Measurements from ENCODE around the gene NR2F2. TPM values are rescaled to one million over a fixed set of nuclear protein-coding genes. Genes with fewer than 3 reads are reported as not detected.

NR2F2 gene
- total and polyA plus RNA-seq, 2 donors: 28.0 to 66.2 TPM

DNA sequence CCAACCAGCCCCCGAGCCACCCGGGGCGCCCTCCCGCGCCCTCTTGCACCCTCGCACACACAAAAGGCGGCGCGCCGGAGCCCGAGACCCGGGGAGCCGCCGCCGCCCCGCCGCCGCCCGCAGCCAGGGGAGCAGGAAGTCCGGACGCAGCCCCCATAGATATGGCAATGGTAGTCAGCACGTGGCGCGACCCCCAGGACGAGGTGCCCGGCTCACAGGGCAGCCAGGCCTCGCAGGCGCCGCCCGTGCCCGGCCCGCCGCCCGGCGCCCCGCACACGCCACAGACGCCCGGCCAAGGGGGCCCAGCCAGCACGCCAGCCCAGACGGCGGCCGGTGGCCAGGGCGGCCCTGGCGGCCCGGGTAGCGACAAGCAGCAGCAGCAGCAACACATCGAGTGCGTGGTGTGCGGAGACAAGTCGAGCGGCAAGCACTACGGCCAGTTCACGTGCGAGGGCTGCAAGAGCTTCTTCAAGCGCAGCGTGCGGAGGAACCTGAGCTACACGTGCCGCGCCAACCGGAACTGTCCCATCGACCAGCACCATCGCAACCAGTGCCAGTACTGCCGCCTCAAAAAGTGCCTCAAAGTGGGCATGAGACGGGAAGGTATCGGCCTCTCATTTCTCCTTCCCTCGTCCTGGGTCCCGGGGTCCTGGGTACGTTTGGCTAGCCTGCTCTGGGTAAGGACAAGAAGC lies 1.6 kb downstream of the NR2F2 start:
- 1% methylated on average over 70 of the region's 70 CpGs for WGBS
- H3K27ac ChIP-seq (ENCODE audit: low read depth): peak overlapping the region; percentile 96
- no peak for DNase-seq (ENCODE audit: extremely low spot score)
- no peaks in the 10 kb centered on the region for H3K36me3 ChIP-seq (ENCODE audit: insufficient read depth)
- H3K4me3 ChIP-seq (ENCODE audit: low read depth, low read length): peak overlapping the region; percentile 97
- no peaks in the 10 kb centered on the region for H3K4me1 ChIP-seq (ENCODE audit: insufficient read depth)

DNA sequence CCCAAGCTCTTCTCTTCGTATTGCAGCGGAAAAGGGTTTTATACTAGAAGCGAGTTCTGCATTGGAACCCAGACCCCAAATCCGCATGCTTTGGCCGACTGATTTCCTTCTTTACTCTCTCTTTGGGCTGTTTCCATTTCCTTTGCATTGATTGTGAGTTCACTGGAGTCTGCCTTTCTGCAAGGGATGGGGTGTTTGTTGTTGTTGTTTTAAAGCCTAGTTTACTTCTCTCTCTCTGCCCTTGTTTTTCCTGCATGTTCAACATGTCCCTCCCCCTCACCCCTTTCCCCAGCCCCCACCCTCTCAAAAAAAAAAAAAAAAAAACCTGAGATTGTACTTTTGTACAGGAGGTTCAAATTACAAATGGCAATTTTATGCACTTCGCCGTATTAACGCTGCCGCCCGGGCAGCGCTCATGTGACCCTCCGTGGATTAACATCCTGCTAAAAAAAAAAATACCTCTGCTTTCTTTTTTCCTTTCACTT lies 2.2 kb downstream of the NR2F2 start:
- peak overlapping the region; percentile 97 for H3K4me3 ChIP-seq (ENCODE audit: low read depth, low read length)
- peak overlapping the region; percentile 96 for H3K27ac ChIP-seq (ENCODE audit: low read depth)
- DNase-seq (ENCODE audit: extremely low spot score): no peak
- 1% methylated on average over 12 of the region's 12 CpGs for WGBS
- no peaks in the 10 kb centered on the region for H3K36me3 ChIP-seq (ENCODE audit: insufficient read depth)
- H3K4me1 ChIP-seq (ENCODE audit: insufficient read depth): no peaks in the 10 kb centered on the region

GRCh38 chr15:96333131-96334016 lies 2.9 kb downstream of the NR2F2 start:
- WGBS: under 1% methylated on average over 67 of the region's 67 CpGs
- peak overlapping the region; percentile 91 for H3K27ac ChIP-seq (ENCODE audit: low read depth)
- H3K4me3 ChIP-seq (ENCODE audit: low read depth, low read length): peak overlapping the region; percentile 97
- H3K4me1 ChIP-seq (ENCODE audit: insufficient read depth): no peaks in the 10 kb centered on the region
- no peaks in the 10 kb centered on the region for H3K36me3 ChIP-seq (ENCODE audit: insufficient read depth)
- DNase-seq (ENCODE audit: extremely low spot score): no peak

- H3K4me1 ChIP-seq (ENCODE audit: insufficient read depth): no peaks in the 10 kb centered on the region
- WGBS: 8% methylated on average over 49 of the region's 49 CpGs
- no peak for DNase-seq (ENCODE audit: extremely low spot score)
- no peaks in the 10 kb centered on the region for H3K36me3 ChIP-seq (ENCODE audit: insufficient read depth)
- peak overlapping the region; percentile 97 for H3K4me3 ChIP-seq (ENCODE audit: low read depth, low read length)
- peak overlapping the region; percentile 91 for H3K27ac ChIP-seq (ENCODE audit: low read depth)
Measured at GRCh38 chr15:96334017-96334704, 3.7 kb downstream of the NR2F2 start.

DNA sequence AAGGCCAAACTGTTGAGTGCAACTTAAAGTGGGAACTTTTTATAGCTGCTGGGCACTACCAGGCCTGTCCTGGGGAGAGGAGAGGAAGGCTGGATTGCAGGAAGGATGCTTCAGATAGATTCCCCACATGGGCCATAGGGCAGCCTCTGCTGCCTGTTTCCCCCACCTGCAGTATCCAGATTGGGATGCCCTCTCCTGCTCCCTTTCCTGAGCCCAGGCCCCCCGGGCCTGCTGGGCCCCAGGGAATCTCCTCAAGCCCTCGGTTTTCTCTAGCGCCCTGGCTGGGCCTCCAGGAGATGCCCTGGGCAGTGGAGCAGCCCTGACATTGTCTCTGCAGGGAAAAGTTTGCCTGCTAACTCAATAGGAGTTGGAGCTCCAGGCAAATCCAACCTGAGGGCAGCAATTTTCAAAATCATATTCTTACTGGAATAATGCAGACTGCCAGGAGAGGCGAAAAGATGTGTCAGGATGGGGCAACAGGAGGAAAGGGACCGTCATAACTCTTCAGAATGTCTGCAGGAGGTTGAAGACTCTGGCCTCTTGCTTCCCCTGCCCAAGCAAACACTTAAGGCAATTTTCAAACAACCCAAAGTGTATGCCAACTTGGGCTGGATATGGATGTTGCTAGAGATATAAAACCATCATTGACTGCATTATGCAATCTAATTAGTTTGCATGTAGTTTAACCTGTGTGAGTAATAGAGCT lies 4.4 kb downstream of the NR2F2 start:
- Histone ChIP-seq H3K36me3 (ENCODE audit: insufficient read depth) (no peaks in the 10 kb centered on the region), H3K4me1 (ENCODE audit: insufficient read depth) (no peaks in the 10 kb centered on the region), H3K27ac (ENCODE audit: low read depth) (peak overlapping the region; percentile 91), H3K4me3 (ENCODE audit: low read depth, low read length) (peak overlapping the region; percentile 97)
- no peak for DNase-seq (ENCODE audit: extremely low spot score)
- 14% methylated on average over 5 of the region's 5 CpGs for WGBS

DNA sequence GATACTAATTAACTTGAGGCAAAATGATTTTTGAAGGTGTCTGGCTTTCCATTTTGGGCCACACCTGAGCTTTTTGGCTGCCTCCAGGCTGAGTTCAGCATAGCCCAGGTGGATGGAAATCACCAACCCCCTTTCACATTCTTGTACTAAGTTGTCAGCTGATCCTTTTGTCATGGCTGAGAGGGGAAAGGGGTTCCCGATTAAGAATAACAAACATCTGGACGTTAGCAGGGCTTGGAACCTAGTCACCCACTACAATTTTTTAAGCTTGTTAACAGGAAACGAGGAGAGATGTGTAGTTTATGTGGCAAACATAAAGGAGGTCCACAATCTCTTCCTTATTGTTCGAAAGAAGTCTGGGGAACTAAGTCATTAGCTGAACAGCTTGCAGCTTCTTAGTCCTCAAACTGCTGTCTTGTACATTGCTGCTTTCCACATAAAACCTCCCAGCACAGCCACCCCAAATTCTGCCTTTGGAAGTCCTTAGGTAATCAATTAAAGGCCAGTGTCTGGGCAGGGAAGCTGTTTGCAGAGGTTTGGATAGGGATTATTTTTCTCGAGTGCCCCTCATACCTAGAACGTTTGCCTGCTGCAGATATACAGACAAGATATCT lies 5.0 kb downstream of the NR2F2 start:
- Histone ChIP-seq H3K27ac (ENCODE audit: low read depth) (peak overlapping the region; percentile 71), H3K4me3 (ENCODE audit: low read depth, low read length) (peak overlapping the region; percentile 97), H3K36me3 (ENCODE audit: insufficient read depth) (no peaks in the 10 kb centered on the region), H3K4me1 (ENCODE audit: insufficient read depth) (no peaks in the 10 kb centered on the region)
- WGBS: 3% methylated on average over 6 of the region's 6 CpGs
- DNase-seq (ENCODE audit: extremely low spot score): no peak

DNA sequence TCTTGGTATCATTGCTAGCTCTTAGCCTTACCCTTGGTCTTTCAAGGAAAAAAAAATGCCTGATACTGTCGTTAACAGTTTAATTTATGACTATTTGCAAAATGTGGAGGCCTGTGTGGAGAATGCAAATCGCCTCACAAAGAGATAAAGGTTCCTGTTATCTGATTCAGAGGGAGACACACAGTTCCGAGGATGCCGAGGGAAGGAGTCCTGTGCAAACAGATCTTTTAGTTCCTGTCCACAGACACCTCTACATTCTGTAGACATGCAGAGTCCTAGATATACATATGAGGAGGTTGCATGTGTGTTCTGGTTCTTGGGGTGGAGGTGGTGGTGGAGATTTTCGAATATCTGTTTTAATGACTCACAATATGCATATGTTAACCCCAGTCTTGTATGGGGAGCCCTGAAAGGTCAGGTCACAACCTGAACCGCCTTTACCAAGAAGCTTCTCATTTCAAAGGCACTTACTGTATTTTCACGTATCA lies 5.7 kb downstream of the NR2F2 start:
- 2% methylated on average over 7 of the region's 7 CpGs for WGBS
- Histone ChIP-seq H3K4me1 (ENCODE audit: insufficient read depth) (no peaks in the 10 kb centered on the region), H3K27ac (ENCODE audit: low read depth) (peak overlapping the region; percentile 71), H3K4me3 (ENCODE audit: low read depth, low read length) (peak overlapping the region; percentile 97), H3K36me3 (ENCODE audit: insufficient read depth) (no peaks in the 10 kb centered on the region)
- no peak for DNase-seq (ENCODE audit: extremely low spot score)

- peak overlapping the region; percentile 97 for H3K4me3 ChIP-seq (ENCODE audit: low read depth, low read length)
- H3K4me1 ChIP-seq (ENCODE audit: insufficient read depth): no peaks in the 10 kb centered on the region
- 3% methylated on average over 9 of the region's 9 CpGs for WGBS
- H3K36me3 ChIP-seq (ENCODE audit: insufficient read depth): no peaks in the 10 kb centered on the region
- peak overlapping the region; percentile 75 for H3K27ac ChIP-seq (ENCODE audit: low read depth)
- DNase-seq (ENCODE audit: extremely low spot score): no peak
Measured at GRCh38 chr15:96336596-96337364, 6.3 kb downstream of the NR2F2 start.

DNA sequence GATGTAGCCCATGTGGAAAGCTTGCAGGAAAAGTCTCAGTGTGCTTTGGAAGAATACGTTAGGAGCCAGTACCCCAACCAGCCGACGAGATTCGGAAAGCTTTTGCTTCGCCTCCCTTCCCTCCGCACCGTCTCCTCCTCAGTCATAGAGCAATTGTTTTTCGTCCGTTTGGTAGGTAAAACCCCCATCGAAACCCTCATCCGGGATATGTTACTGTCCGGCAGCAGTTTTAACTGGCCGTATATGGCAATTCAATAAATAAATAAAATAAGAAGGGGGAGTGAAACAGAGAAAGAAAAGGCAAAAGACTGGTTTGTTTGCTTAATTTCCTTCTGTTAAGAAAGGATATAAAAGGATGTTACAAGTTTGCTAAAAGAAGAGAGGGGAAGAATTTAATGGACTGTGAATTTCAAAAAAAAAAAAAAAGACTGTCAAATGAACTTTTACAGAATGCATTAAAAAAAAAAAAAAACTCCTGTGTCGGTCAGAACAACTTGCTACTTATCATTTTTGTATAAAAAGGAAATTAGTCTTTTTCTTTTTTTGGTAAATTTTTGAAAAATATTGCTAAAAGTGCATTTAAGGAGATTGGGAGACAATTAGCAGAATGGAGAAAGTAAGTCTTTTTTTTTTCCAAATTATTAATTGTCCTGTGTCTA lies 7.0 kb downstream of the NR2F2 start:
- peak overlapping the region; percentile 41 for H3K27ac ChIP-seq (ENCODE audit: low read depth)
- no peaks in the 10 kb centered on the region for H3K36me3 ChIP-seq (ENCODE audit: insufficient read depth)
- WGBS: 2% methylated on average over 14 of the region's 14 CpGs
- DNase-seq (ENCODE audit: extremely low spot score): no peak
- no peaks in the 10 kb centered on the region for H3K4me1 ChIP-seq (ENCODE audit: insufficient read depth)
- H3K4me3 ChIP-seq (ENCODE audit: low read depth, low read length): peak overlapping the region; percentile 97

DNA sequence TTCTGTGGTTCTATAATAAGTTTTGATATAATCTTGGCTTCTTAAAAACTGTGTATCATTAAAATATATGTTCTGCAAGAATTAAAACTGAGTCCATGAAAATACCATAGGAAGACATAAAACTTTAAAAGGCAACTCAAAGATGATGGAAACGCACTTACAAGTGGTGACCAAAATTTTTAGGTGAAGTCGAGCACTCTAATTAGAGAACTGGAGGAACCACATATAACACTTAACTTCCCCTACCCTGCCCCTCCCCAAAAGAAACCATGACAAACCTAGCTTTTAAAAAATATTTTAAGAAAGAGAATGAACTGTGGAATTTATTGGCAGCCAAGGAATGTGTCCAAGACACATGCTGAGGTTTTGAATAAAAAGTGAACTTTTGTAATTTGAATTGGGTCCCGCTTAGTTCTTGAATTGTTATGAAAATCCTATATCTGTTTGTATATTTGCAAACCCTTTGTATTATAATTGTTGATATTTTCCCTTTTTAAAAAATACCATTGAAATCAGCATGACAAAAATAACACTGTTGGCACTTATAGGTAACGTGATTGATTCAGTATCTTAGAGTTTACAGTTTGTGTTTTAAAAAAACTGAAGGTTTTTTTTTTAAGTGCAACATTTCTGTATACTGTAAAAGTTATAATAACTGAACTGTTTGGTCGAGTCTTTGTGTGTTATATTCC lies 7.7 kb downstream of the NR2F2 start:
- Histone ChIP-seq H3K4me3 (ENCODE audit: low read depth, low read length) (no peak overlapping the region), H3K27ac (ENCODE audit: low read depth) (no peak overlapping the region), H3K36me3 (ENCODE audit: insufficient read depth) (no peaks in the 10 kb centered on the region), H3K4me1 (ENCODE audit: insufficient read depth) (no peaks in the 10 kb centered on the region)
- 20% methylated on average over 5 of the region's 5 CpGs for WGBS
- no peak for DNase-seq (ENCODE audit: extremely low spot score)

- Histone ChIP-seq H3K4me1 (ENCODE audit: insufficient read depth) (no peaks in the 10 kb centered on the region), H3K4me3 (ENCODE audit: low read depth, low read length) (peak overlapping the region; percentile 61), H3K27ac (ENCODE audit: low read depth) (peak overlapping the region; percentile 71), H3K36me3 (ENCODE audit: insufficient read depth) (peaks cover under 1% of the 10 kb centered on the region)
- 8% methylated on average over 7 of the region's 7 CpGs for WGBS
- DNase-seq (ENCODE audit: extremely low spot score): no peak
Measured at GRCh38 chr15:96338766-96339618, 8.5 kb downstream of the NR2F2 start.

Data from urinary bladder (tissue), 4 donors.